Spleen (tissue), 7 donors: Measurements from ENCODE around the gene ALDOA.

Source experiments
- POLR2A ChIP-seq, 3 donors: fragments of 450-650 bp; IDR thresholded peaks; one replicate each; pipeline ENCODE4 v1.5.1; 2017; ENCODE audit warnings: antibody characterized with exemption in 3 of 3, mild to moderate bottlenecking in 1 of 3
- TF ChIP-seq, protein P1 (sequence below), 11 experiments: fragments of 200-600 bp in 7 of 11; fragments of 450-650 bp in 4 of 11; sonication (generic) in 4 of 11; IDR thresholded peaks in 8 of 11; conservative IDR thresholded peaks in 3 of 11; 1 replicate in 7 of 11; 2 replicates in 4 of 11; pipeline versions ENCODE4 v1.4.0 to v1.8.0; 2016 to 2021; ENCODE audit warnings: antibody characterized with exemption in 11 of 11, inconsistent platforms in 4 of 11, mild to moderate bottlenecking in 1 of 11
- donor health status: DM: no; HTN: no; CAD: no; lungs with moderate emphysema.
- donor health status: DM: no; HTN: no; CAD: no.
- donor health status: DM: no; HTN: no; CAD: no.

DNA sequence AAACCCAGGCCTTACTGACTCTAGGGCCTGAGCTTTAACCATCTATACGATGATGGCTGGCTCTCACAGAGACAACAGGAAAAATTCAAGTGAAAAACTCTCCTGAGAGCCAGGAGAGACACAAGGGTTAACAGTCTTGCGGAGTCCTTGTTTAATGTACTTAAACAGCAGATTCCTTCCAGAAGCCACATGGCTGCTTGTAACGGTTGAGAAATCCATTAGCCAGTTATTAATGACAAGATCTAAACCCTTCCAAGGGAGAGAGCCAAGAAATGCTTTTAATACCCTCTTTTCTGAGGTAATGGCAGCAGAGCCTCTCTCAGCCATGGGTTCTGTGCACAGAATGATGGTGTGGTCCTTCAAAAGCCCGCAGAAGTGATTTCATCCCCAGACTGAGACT lies 5.2 kb upstream of the ALDOA start:
- TF ChIP-seq, protein P1, sequence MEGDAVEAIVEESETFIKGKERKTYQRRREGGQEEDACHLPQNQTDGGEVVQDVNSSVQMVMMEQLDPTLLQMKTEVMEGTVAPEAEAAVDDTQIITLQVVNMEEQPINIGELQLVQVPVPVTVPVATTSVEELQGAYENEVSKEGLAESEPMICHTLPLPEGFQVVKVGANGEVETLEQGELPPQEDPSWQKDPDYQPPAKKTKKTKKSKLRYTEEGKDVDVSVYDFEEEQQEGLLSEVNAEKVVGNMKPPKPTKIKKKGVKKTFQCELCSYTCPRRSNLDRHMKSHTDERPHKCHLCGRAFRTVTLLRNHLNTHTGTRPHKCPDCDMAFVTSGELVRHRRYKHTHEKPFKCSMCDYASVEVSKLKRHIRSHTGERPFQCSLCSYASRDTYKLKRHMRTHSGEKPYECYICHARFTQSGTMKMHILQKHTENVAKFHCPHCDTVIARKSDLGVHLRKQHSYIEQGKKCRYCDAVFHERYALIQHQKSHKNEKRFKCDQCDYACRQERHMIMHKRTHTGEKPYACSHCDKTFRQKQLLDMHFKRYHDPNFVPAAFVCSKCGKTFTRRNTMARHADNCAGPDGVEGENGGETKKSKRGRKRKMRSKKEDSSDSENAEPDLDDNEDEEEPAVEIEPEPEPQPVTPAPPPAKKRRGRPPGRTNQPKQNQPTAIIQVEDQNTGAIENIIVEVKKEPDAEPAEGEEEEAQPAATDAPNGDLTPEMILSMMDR (IDR thresholded peaks at IDR 0.05 in 8 of 11, conservative IDR thresholded peaks at IDR 0.05 in 3 of 11): no peak
- TF ChIP-seq POLR2A (IDR thresholded peaks at IDR 0.05): no peak
